ENCODE data around the gene COX10.
"Not testable (repeated sequence)": the region's sequence is repeated elsewhere in the genome, so short reads cannot be mapped to it uniquely, and the experiment has no call there.

COX10 gene

DNA sequence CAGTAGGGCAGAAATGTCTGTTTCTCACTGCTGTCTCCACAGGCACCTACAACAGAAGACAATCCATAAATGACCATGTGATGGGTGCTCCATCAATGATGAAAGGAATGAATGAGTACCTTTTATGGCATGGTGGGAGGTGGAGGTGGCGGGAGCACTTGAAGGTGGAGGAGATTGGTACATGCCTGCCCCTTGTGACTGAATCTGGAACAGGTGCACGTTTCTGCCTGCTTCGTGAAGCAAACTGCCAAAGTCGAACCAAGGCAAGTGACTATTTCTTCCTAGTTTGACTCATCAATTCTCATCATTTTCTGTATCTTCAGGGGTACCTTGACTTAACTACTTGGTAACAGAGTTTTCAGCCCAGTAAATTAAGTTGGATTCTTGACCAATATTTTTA, 141.9 kb downstream of the COX10 start:
- FAIRE-seq, result no peak

GRCh38 chr17:14211801-14212200, 142.5 kb downstream of the COX10 start:
- FAIRE-seq, result no peak

DNA sequence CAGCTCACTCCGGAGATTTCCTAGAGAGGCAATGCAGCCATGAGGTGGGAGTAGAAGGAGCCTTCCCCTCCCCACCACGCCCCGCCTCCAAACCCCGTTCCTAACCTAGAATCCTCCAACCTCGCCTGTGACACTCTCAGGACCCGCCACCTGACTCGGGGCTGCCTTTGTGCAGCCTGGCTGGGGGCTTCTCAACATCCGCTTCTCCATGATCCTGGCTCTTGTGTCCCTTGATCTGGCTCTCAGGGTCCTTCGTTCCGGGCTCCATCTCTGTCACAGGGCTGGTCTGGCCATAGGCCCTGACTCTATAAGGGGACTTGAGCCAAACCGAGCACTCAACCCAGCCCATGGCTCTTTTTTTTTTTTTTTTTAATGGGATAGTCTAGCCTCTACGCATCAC, 143.1 kb downstream of the COX10 start:
- FAIRE-seq, result no peak

GRCh38 chr17:14214271-14214670, 145.0 kb downstream of the COX10 start:
- no peak for FAIRE-seq

DNA sequence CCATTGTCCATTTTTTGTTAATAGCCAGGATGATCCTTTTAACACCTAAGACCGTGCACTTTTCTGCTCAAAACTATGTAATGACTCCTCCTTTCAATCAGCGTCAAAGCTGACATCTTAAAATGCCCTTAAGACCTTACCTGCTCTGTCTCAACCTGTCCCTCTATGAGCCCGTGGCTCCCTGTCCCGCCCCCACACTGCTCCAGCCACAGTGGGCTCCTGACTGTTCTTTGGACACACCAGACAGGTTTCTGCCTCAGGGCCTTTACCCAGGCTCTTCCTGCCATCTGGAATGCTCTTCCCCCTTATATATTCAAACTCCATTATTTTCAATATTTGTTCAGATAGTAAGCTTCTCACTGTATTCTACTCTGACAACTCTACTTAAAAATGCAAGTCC, 153.3 kb downstream of the COX10 start:
- FAIRE-seq, result no peak

- no peak for FAIRE-seq
Measured at GRCh38 chr17:14225254-14225980, 156.1 kb downstream of the COX10 start.

- FAIRE-seq, result no peak
Measured at GRCh38 chr17:14227052-14227451, 157.7 kb downstream of the COX10 start.

DNA sequence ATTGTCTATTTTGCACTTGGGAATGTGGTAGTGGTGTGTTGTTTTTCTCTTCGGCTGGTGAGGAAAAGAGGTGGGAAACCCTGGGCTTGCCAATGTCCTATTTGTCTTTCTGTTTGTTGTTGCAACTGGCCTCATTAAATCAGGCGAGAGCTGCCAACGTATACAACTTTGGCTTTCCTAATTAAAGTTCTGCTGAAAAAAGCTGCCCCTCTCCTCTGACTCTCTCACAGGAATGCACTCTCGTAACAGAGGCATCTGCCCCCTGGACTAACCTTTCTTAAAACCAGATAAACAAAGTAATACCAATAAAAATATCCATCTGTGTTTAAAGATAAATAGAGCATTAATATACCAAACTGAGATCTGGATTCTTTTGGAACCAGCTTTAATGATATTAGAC, 159.6 kb downstream of the COX10 start:
- no peak for FAIRE-seq

DNA sequence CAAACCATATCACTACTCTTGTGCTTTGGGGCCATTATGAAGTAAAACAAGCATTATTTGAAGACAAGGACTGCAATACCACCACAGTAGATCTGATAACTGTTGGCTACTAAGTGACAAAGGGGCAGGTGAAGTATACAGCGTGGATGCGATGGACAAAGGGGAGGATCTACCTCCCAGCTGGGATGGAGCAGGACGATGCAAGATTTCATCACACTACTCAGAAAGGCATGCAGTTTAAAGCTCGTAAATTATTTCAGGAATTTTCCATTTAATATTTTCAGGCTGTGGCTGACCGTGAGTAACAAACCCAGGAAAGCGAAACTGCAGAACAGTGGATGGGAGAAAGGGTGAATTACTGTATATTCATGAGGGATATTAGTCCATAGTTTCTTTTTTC, 161.9 kb downstream of the COX10 start:
- FAIRE-seq, result not testable (repeated sequence)

GRCh38 chr17:14235047-14235446, 165.7 kb downstream of the COX10 start:
- not testable (repeated sequence) for FAIRE-seq

GRCh38 chr17:14236032-14236431, 166.7 kb downstream of the COX10 start:
- FAIRE-seq, result not testable (repeated sequence)

DNA sequence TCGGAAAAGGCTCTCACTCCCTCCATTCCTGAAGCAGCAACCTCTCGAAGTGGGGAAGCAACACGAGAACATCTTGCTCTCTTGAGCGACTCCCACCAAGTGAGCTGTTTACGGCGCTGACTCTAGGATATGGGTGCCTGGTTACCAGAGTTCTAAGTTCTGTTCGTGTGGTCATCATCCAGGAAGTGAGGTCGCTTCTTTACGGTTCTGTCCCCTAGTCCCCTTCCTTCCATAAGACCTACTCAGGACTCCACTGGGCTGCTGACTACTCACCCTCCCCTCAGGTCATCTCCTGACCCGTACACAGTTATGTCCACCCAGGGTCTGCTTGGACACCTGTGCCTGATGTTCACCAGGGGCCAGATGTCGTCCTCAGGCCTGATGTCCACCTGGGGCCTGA, 167.5 kb downstream of the COX10 start, which contains the start of gene CDRT15:
Gene CDRT15 (minus strand): TSS at position 101 of the 400 bp plus-strand sequence. CDS start 29 bp downstream, at position 72.
- not testable (repeated sequence) for FAIRE-seq

DNA sequence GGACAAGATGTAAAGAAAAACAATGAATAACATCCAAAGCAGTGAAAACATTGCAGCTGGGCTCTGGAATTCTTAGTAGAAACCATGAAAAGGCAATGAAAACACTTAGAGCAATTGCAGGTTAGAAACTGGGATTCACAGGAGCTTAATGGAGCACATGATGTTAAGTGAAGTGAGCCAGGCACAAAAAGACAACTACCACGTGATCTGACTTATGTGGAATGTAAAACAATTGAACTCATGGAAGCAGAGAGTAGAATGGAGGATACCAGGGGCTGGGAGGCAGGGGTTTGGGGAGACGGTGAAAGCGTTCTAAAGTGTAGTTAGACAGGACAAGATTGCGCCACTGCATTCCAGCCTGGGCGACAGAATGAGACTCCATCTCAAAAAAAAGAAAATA, 170.0 kb downstream of the COX10 start:
- not testable (repeated sequence) for FAIRE-seq

- FAIRE-seq, result no peak
Measured at GRCh38 chr17:14245002-14245401, 175.7 kb downstream of the COX10 start.

DNA sequence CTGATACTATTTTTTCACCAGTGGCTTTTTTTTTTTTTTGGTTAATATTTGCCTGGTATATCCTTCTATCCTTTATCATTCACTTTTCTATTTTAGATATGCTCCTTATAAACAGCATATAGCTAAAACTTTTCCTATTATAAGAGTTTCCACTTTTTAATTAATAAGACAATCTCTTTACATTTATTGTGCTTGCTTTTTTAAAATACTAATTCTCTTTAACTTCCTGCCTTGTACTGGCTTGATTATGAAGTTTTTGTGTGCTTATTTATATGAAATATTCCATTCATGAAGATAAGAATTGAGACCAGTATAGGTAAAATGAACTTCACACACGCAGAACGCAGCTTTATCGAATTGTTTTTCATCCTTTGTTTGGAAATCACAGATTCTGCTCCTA, 176.3 kb downstream of the COX10 start:
- FAIRE-seq, result no peak

Measured in G401.6 (cell line).